ENCODE data around the gene SLC6A18.

DNA sequence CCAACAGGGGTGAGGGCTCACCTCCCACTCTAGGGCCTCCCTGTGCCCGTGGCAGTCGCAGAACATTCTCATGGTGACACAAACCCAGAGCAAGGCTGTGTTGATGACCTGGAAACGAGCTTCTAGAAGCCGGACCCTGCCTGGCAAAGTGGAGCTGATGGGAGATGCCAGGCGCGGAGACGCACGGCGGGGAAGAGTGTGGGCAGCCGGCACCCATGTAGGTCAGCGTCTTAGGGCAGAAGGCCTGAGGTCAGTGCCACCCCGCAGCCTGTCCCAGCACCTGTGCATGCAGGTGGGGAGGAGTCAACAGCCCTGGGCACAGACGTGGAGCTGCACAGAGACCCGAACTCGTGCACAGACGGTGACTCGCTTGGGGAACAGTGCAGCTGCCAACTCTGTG, 5.4 kb downstream of the SLC6A18 start:
- TF ChIP-seq MYNN (tag by site-specific recombination; IDR thresholded peaks at IDR 0.05; ENCODE audit: borderline replicate concordance) (no peak), ZNF658 (tag by site-specific recombination; IDR thresholded peaks at IDR 0.05) (no peak), ZNF792 (tag by site-specific recombination; IDR thresholded peaks at IDR 0.05) (no peak), KLF10 (tag by site-specific recombination; IDR thresholded peaks at IDR 0.05) (no peak), TRIM28 (IDR thresholded peaks at IDR 0.05; ENCODE audit: borderline replicate concordance, low read length) (no peak), ZNF639 (tag by site-specific recombination; IDR thresholded peaks at IDR 0.05) (no peak), ZNF214 (tag by site-specific recombination; IDR thresholded peaks at IDR 0.05; ENCODE audit: borderline replicate concordance) (no peak), ZBTB8A (tag by site-specific recombination; IDR thresholded peaks at IDR 0.05) (no peak), ZSCAN30 (tag by site-specific recombination; IDR thresholded peaks at IDR 0.05) (no peak)
- TF ChIP-seq, protein P1, sequence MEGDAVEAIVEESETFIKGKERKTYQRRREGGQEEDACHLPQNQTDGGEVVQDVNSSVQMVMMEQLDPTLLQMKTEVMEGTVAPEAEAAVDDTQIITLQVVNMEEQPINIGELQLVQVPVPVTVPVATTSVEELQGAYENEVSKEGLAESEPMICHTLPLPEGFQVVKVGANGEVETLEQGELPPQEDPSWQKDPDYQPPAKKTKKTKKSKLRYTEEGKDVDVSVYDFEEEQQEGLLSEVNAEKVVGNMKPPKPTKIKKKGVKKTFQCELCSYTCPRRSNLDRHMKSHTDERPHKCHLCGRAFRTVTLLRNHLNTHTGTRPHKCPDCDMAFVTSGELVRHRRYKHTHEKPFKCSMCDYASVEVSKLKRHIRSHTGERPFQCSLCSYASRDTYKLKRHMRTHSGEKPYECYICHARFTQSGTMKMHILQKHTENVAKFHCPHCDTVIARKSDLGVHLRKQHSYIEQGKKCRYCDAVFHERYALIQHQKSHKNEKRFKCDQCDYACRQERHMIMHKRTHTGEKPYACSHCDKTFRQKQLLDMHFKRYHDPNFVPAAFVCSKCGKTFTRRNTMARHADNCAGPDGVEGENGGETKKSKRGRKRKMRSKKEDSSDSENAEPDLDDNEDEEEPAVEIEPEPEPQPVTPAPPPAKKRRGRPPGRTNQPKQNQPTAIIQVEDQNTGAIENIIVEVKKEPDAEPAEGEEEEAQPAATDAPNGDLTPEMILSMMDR (tag by site-specific recombination; IDR thresholded peaks at IDR 0.05), result no peak
